BE2C (cell line): ENCODE data around the gene SEL1L3.

Experiments used
- DNase-seq: peaks from one replicate; pipeline ENCODE4 v3.0.0-alpha.2; 2020
- H3K27me3 ChIP-seq: fragments of 250-450 bp; sonication (Bioruptor Pico); 2 replicates; pipeline ENCODE4 v1.5.1; 2020; ENCODE audit warnings: mild to moderate bottlenecking
- H3K36me3 ChIP-seq: fragments of 250-450 bp; sonication (Bioruptor Pico); 2 replicates; pipeline ENCODE4 v1.5.1; 2020; ENCODE audit warnings: mild to moderate bottlenecking
- H3K4me1 ChIP-seq: fragments of 250-450 bp; sonication (Bioruptor Pico); 2 replicates; pipeline ENCODE4 v1.5.1; 2020
- H3K4me3 ChIP-seq: 2 replicates; pipeline ENCODE4 v1.5.1; 2011; ENCODE audit warnings: low read depth, low read length
- H3K9me3 ChIP-seq: fragments of 250-450 bp; sonication (Bioruptor Pico); 2 replicates; pipeline ENCODE4 v1.5.1; 2020
- TF ChIP-seq, protein P1 (sequence below): IDR thresholded peaks from 2 replicates; pipeline ENCODE4 v1.5.1; 2012; ENCODE audit warnings: mild to moderate bottlenecking, low read depth, low read length

Gene SEL1L3

DNA sequence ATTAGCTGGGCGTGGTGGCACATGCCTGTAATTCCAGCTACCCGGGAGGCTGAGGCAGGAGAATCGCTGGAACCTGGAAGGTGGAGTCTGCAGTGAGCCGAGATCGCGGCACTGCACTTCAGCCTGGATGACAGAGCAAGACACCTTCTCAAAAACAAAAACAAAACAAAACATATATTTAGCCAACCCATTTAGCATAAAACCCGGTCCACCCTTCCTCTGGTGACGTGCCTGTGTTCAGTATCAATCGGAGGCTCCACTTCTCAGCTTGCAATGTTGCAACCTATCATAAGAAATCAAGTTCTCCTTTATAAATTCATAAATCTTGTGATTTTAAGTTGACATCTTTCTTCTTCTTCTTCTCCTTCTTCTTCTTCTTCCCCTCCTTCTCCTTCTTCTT is 133.2 kb downstream of the SEL1L3 start:
- TF ChIP-seq, protein P1, sequence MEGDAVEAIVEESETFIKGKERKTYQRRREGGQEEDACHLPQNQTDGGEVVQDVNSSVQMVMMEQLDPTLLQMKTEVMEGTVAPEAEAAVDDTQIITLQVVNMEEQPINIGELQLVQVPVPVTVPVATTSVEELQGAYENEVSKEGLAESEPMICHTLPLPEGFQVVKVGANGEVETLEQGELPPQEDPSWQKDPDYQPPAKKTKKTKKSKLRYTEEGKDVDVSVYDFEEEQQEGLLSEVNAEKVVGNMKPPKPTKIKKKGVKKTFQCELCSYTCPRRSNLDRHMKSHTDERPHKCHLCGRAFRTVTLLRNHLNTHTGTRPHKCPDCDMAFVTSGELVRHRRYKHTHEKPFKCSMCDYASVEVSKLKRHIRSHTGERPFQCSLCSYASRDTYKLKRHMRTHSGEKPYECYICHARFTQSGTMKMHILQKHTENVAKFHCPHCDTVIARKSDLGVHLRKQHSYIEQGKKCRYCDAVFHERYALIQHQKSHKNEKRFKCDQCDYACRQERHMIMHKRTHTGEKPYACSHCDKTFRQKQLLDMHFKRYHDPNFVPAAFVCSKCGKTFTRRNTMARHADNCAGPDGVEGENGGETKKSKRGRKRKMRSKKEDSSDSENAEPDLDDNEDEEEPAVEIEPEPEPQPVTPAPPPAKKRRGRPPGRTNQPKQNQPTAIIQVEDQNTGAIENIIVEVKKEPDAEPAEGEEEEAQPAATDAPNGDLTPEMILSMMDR, result no peak
- H3K4me3 ChIP-seq, result no peak overlapping the region
- H3K36me3 ChIP-seq, result no peaks in the 10 kb centered on the region
- DNase-seq, result no peak
- no peaks in the 10 kb centered on the region for H3K4me1 ChIP-seq
- no peaks in the 10 kb centered on the region for H3K9me3 ChIP-seq
- H3K27me3 ChIP-seq, result no peaks in the 10 kb centered on the region

DNA sequence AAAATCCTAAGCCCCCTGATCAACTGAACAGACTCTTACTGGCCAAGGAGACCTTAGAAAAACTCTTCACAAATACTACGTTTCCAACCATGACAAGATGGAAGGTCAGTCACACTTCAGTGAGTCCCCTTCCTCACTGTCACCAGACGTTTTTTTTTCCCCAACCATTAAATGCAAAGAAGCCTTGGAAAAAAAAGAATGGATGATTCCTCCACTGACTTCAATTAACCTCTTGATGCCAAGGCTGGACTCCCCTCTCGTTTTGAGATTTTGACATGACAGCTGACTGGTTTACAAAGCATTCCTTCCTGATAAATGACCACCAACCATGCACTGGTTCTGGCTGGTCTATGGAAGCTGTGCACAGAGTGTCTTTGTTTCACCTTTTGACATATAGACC is 133.9 kb downstream of the SEL1L3 start:
- no peak overlapping the region for H3K4me3 ChIP-seq
- H3K4me1 ChIP-seq, result no peaks in the 10 kb centered on the region
- H3K27me3 ChIP-seq, result no peaks in the 10 kb centered on the region
- no peaks in the 10 kb centered on the region for H3K36me3 ChIP-seq
- no peaks in the 10 kb centered on the region for H3K9me3 ChIP-seq
- no peak for DNase-seq
- TF ChIP-seq, protein P1, result no peak

DNA sequence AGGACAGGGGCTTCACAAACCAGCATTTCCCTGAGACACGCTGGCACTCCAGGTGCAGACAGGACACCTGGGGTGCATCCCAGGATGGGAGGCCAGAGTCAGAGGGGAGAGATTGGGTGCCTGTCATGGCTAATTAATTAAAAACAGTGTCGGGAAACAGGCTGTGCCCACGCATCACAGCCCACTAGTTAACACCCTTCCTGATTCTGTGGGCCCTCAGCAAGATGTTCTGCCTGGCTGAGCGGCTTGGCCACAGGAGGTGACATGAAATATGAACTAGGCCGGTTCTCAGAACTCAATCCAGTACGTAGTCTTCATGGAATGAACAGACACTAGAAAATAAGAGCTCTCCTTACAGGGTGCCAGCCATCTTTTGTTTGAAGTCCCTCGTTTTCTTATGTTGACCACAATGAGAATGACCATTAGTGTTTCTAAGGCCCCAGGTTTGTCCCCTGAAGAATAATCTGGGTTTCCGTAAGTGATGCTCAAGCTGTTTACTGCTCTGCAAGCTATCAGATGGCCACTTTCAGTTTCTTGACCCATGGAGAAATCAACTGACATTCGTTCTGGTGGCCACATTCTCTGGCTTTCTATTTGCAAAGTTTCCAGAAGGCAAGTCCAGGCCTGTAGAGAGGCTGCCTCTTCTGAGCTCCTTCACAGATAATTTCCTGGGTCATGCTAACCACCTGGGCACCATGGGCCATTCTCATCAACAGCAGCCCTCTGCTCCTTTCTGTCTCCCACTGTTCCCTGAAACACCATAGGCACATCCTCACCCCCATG is 134.9 kb downstream of the SEL1L3 start:
- H3K36me3 ChIP-seq, result no peaks in the 10 kb centered on the region
- no peak overlapping the region for H3K4me3 ChIP-seq
- TF ChIP-seq, protein P1, result no peak
- H3K9me3 ChIP-seq, result no peaks in the 10 kb centered on the region
- no peaks in the 10 kb centered on the region for H3K4me1 ChIP-seq
- no peaks in the 10 kb centered on the region for H3K27me3 ChIP-seq
- DNase-seq, result no peak

DNA sequence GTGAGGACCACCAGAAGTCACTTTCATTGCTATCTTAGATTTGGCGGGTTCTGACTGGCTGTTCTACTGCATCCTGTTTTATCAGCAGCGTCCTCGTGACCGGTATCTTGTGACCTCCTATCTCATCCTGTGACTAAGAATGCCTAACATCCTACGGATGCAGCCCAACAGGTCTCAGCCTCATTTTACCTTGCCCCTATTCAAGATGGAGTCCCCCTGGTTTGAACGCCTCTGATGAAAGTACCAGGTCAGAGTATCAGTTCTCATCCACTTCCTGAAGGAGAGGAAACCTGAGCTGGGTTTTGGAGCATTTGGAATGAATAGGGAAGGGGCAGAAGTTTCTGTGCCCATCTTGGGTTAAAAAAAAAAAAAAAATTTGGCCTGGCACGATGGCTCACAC is 136.9 kb downstream of the SEL1L3 start:
- Histone ChIP-seq H3K4me3 (no peak overlapping the region), H3K36me3 (no peaks in the 10 kb centered on the region), H3K27me3 (no peaks in the 10 kb centered on the region), H3K9me3 (no peaks in the 10 kb centered on the region), H3K4me1 (no peaks in the 10 kb centered on the region)
- no peak for DNase-seq
- TF ChIP-seq, protein P1, result no peak

DNA sequence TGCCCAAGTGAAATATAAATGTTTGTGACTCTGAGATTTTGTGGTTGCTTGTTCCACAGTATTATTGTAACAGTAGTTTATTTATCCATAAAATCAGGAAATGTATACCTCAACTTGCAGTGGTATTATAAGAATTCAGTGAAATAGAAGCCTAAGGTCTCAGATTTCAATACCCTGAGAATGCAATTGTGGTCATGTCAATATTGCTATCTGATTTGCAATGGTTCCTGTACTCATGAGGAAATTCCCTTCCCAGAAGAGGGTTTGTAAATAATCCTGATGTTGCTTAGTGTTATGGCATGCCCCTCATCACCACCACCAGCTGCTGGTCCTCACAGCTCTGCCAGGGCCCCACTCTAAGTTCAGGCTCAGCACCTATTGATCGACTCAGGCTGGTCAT is 139.4 kb downstream of the SEL1L3 start:
- Histone ChIP-seq H3K4me1 (no peaks in the 10 kb centered on the region), H3K4me3 (no peak overlapping the region), H3K36me3 (no peaks in the 10 kb centered on the region), H3K9me3 (no peaks in the 10 kb centered on the region), H3K27me3 (no peaks in the 10 kb centered on the region)
- TF ChIP-seq, protein P1, result no peak
- no peak for DNase-seq

DNA sequence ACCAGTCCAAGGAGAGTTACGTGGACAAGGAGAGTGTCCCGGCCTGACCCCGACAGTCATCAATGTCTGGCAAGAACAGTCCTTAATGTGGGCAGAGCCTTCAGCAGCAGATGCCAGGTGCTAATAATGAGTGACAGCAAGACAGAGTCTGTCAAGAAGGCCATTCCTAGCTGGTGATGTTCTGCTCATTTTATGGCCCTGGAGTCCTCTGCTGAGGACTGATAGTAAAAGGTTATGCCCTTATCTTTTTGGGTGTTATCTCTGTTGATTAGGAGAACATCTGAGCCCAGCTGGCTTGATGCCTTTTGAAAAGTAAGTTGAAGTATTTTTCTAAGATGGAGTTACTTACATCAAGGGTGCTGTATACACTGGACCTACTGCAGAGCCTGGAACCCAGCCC is 139.8 kb downstream of the SEL1L3 start:
- TF ChIP-seq, protein P1, result no peak
- no peaks in the 10 kb centered on the region for H3K9me3 ChIP-seq
- DNase-seq, result no peak
- H3K36me3 ChIP-seq, result no peaks in the 10 kb centered on the region
- no peak overlapping the region for H3K4me3 ChIP-seq
- no peaks in the 10 kb centered on the region for H3K27me3 ChIP-seq
- no peaks in the 10 kb centered on the region for H3K4me1 ChIP-seq
